H1 (cell line): ENCODE data around the gene B4GALNT3. TPM values are rescaled to one million over a fixed set of nuclear protein-coding genes. Genes with fewer than 3 reads are reported as not detected.

Source experiments
- CTCF ChIA-PET: fragments of 300-600 bp; sonication (Branson Sonifier 250); formaldehyde crosslinking; loops from one replicate; lab custom pipeline; 2021; ENCODE audit not compliant: partially characterized antibody; lab: Charles Lee
- POLR2A ChIA-PET: fragments of 300-600 bp; sonication (Branson Sonifier 250); formaldehyde crosslinking; loops from one replicate; lab custom pipeline; 2021; ENCODE audit warnings: inconsistent platforms; ENCODE audit not compliant: partially characterized antibody; lab: Charles Lee
- DNase-seq, 2 experiments: peaks; one replicate each; pipeline versions ENCODE4 v3.0.0 to v3.0.0-alpha.2; 2010 to 2022; ENCODE audit warnings: low spot score in 2 of 2, low read depth in 1 of 2, mixed read lengths in 1 of 2
- FAIRE-seq: peaks from 2 replicates; lab custom pipeline; 2011; peaks lifted over from hg19 to GRCh38; lab: Jason Lieb, UNC
- H2AFZ ChIP-seq: 2 replicates; pipeline ENCODE4 v1.8.1; 2012; ENCODE audit warnings: low read length, inconsistent platforms
- H2AK5ac ChIP-seq: 2 replicates; pipeline ENCODE4 v1.6.1; 2013; ENCODE audit warnings: low read depth, low read length
- H2BK120ac ChIP-seq: replicated peaks from 2 replicates; pipeline ENCODE3; 2013; ENCODE audit warnings: low read depth, low read length, inconsistent platforms
- H2BK12ac ChIP-seq: 2 replicates; pipeline ENCODE4 v1.6.1; 2013; ENCODE audit warnings: low read depth, low read length
- H2BK15ac ChIP-seq: 2 replicates; pipeline ENCODE4 v1.6.1; 2013; ENCODE audit warnings: low read length
- H2BK20ac ChIP-seq: 2 replicates; pipeline ENCODE4 v1.6.1; 2013; ENCODE audit warnings: low read length
- H2BK5ac ChIP-seq: 2 replicates; pipeline ENCODE4 v1.6.1; 2013; ENCODE audit warnings: low read depth, low read length
- H3K14ac ChIP-seq: 2 replicates; pipeline ENCODE4 v1.6.1; 2013; ENCODE audit warnings: inconsistent platforms; ENCODE audit not compliant: insufficient read length
- H3K18ac ChIP-seq: 2 replicates; pipeline ENCODE4 v1.6.1; 2013; ENCODE audit warnings: low read length; ENCODE audit errors: extremely low read depth
- H3K23ac ChIP-seq: 2 replicates; pipeline ENCODE4 v1.6.1; 2013; ENCODE audit warnings: inconsistent platforms; ENCODE audit not compliant: insufficient read length
- H3K23me2 ChIP-seq: 2 replicates; pipeline ENCODE4 v1.6.1; 2013; ENCODE audit warnings: low read depth, low read length
- H3K27ac ChIP-seq: 2 replicates; pipeline ENCODE4 v1.6.1; 2011; ENCODE audit warnings: low read depth, low read length, inconsistent platforms
- H3K27me3 ChIP-seq, 4 experiments: replicated peaks in 1 of 4; 1 replicate in 1 of 4; 2 replicates in 3 of 4; pipeline versions ENCODE4 v1.6.1 to v1.8.1; 2011 to 2013; ENCODE audit warnings: low read length in 3 of 4, mild to moderate bottlenecking in 3 of 4, inconsistent platforms in 2 of 4, mixed read lengths in 2 of 4, moderate library complexity in 1 of 4; ENCODE audit not compliant: control insufficient read depth in 3 of 4, insufficient read depth in 3 of 4; ENCODE audit errors: extremely low read depth in 1 of 4
- H3K36me3 ChIP-seq, 4 experiments: 2 replicates each; pipeline versions ENCODE4 v1.6.1 to v1.8.1; 2011 to 2013; ENCODE audit warnings: mild to moderate bottlenecking in 4 of 4, low read length in 3 of 4, moderate library complexity in 2 of 4, control low read depth in 1 of 4, inconsistent platforms in 1 of 4; ENCODE audit not compliant: insufficient read depth in 4 of 4, control insufficient read depth in 2 of 4
- H3K4ac ChIP-seq: replicated peaks from 2 replicates; pipeline ENCODE3; 2013; ENCODE audit warnings: low read length, low read depth, mixed read lengths, inconsistent platforms; ENCODE audit not compliant: insufficient read length
- H3K4me1 ChIP-seq, 4 experiments: replicated peaks in 1 of 4; 1 replicate in 1 of 4; 2 replicates in 3 of 4; pipeline versions ENCODE4 v1.6.1 to v1.8.1; 2011 to 2013; ENCODE audit warnings: low read length in 3 of 4, inconsistent platforms in 2 of 4, mixed read lengths in 1 of 4; ENCODE audit not compliant: insufficient read depth in 4 of 4, control insufficient read depth in 3 of 4
- H3K4me2 ChIP-seq, 2 experiments: 2 replicates each; pipeline versions ENCODE4 v1.6.1 to v1.8.1; 2011 to 2013; ENCODE audit warnings: low read depth in 2 of 2, low read length in 2 of 2, control low read depth in 1 of 2, inconsistent platforms in 1 of 2, mild to moderate bottlenecking in 1 of 2; ENCODE audit not compliant: insufficient read depth in 1 of 2
- H3K4me3 ChIP-seq, 4 experiments: fragments of 200-600, 300-600 bp in 1 of 4; sonication (generic), shearing (Covaris generic), sonication (Bioruptor Twin) in 1 of 4; 2 replicates each; pipeline versions ENCODE4 v1.5.1 to v1.8.1; 2011 to 2016; ENCODE audit warnings: low read length in 4 of 4, low read depth in 3 of 4, control low read depth in 2 of 4, inconsistent platforms in 2 of 4, mild to moderate bottlenecking in 2 of 4, mixed read lengths in 1 of 4, moderate library complexity in 1 of 4; ENCODE audit not compliant: insufficient read depth in 2 of 4; ENCODE audit errors: extremely low read depth in 1 of 4
- H3K56ac ChIP-seq: replicated peaks from 2 replicates; pipeline ENCODE3; 2013; ENCODE audit warnings: low read depth, mild to moderate bottlenecking, mixed read lengths, low read length, inconsistent platforms; ENCODE audit not compliant: insufficient read length
- H3K79me1 ChIP-seq: 2 replicates; pipeline ENCODE4 v1.6.1; 2013; ENCODE audit warnings: low read depth, low read length, control low read depth
- H3K79me2 ChIP-seq, 2 experiments: 2 replicates each; pipeline versions ENCODE4 v1.6.1 to v1.8.1; 2012 to 2013; ENCODE audit warnings: low read length in 2 of 2, mild to moderate bottlenecking in 2 of 2, inconsistent platforms in 1 of 2; ENCODE audit not compliant: insufficient read depth in 2 of 2, control insufficient read depth in 1 of 2
- H3K9ac ChIP-seq, 4 experiments: replicated peaks in 1 of 4; 1 replicate in 1 of 4; 2 replicates in 3 of 4; pipeline versions ENCODE4 v1.6.1 to v1.8.1; 2011 to 2013; ENCODE audit warnings: low read depth in 3 of 4, low read length in 3 of 4, control low read depth in 2 of 4, mild to moderate bottlenecking in 2 of 4, moderate library complexity in 2 of 4, inconsistent platforms in 1 of 4; ENCODE audit errors: extremely low read depth in 1 of 4
- H3K9me3 ChIP-seq, 2 experiments: 2 replicates each; pipeline versions ENCODE4 v1.6.1 to v1.8.1; 2012 to 2013; ENCODE audit warnings: mild to moderate bottlenecking in 2 of 2, moderate library complexity in 2 of 2, control low read depth in 1 of 2, inconsistent platforms in 1 of 2, low read depth in 1 of 2, low read length in 1 of 2, mixed read lengths in 1 of 2; ENCODE audit not compliant: insufficient read depth in 2 of 2
- H4K20me1 ChIP-seq, 2 experiments: replicated peaks in 1 of 2; 2 replicates each; pipeline versions ENCODE3 to v1.8.1; 2011 to 2013; ENCODE audit warnings: inconsistent platforms in 2 of 2, low read length in 2 of 2, mild to moderate bottlenecking in 1 of 2; ENCODE audit not compliant: insufficient read depth in 2 of 2, control insufficient read depth in 1 of 2
- H4K5ac ChIP-seq: 2 replicates; pipeline ENCODE4 v1.6.1; 2013; ENCODE audit warnings: low read length, low read depth, mixed read lengths, inconsistent platforms; ENCODE audit not compliant: insufficient read length
- H4K8ac ChIP-seq: 2 replicates; pipeline ENCODE4 v1.8.0; 2013; ENCODE audit warnings: mild to moderate bottlenecking, moderate library complexity, low read length, inconsistent platforms; ENCODE audit not compliant: insufficient read depth; ENCODE audit errors: extremely low read depth
- H4K91ac ChIP-seq: replicated peaks from 2 replicates; pipeline ENCODE3; 2013; ENCODE audit warnings: low read length, mixed read lengths, inconsistent platforms; ENCODE audit not compliant: insufficient read length
- ASH2L ChIP-seq: fragments of 200-600, 300-600 bp; sonication (generic); IDR thresholded peaks from one replicate; pipeline ENCODE4 v1.7.1; 2017; ENCODE audit warnings: low read length
- BACH1 ChIP-seq: IDR thresholded peaks from 2 replicates; pipeline ENCODE4 v1.6.1; 2012; ENCODE audit warnings: low read length, improper control_type of control experiment
- CBX8 ChIP-seq: fragments of 300-800, 300-1000 bp; sonication (generic); IDR thresholded peaks from 2 replicates; pipeline ENCODE4 v1.7.1; 2016; ENCODE audit warnings: low read depth, low read length, borderline replicate concordance
- CTBP2 ChIP-seq: IDR thresholded peaks from 2 replicates; pipeline ENCODE4 v1.7.0; 2011; ENCODE audit warnings: borderline replicate concordance, mild to moderate bottlenecking, moderate library complexity, mixed read lengths, low read length; ENCODE audit not compliant: insufficient read depth, insufficient read length
- EGR1 ChIP-seq: IDR thresholded peaks from 2 replicates; pipeline ENCODE4 v1.6.1; 2011; ENCODE audit warnings: low read depth, low read length, borderline replicate concordance
- GABPA ChIP-seq: IDR thresholded peaks from 2 replicates; pipeline ENCODE4 v1.6.1; 2011; ENCODE audit warnings: mild to moderate bottlenecking, low read length, moderate library complexity, borderline replicate concordance; ENCODE audit not compliant: insufficient read depth
- MAFK ChIP-seq: IDR thresholded peaks from 2 replicates; pipeline ENCODE4 v1.6.1; 2012; ENCODE audit warnings: low read depth, mild to moderate bottlenecking, improper control_type of control experiment, low read length
- POLR2AphosphoS5 ChIP-seq: IDR thresholded peaks from 2 replicates; pipeline ENCODE4 v1.6.1; 2011; ENCODE audit warnings: low read depth, low read length
- RAD21 ChIP-seq, 2 experiments: IDR thresholded peaks in 1 of 2; conservative IDR thresholded peaks in 1 of 2; 2 replicates each; pipeline ENCODE4 v1.6.1; 2011; ENCODE audit warnings: low read depth in 2 of 2, low read length in 2 of 2, improper control_type of control experiment in 1 of 2, inconsistent platforms in 1 of 2, mild to moderate bottlenecking in 1 of 2, moderate library complexity in 1 of 2
- RFX5 ChIP-seq: IDR thresholded peaks from 2 replicates; pipeline ENCODE4 v1.6.1; 2011; ENCODE audit warnings: low read depth, low read length, improper control_type of control experiment, borderline replicate concordance
- SP1 ChIP-seq: IDR thresholded peaks from 2 replicates; pipeline ENCODE4 v1.6.1; 2011; ENCODE audit warnings: low read depth, low read length
- SP4 ChIP-seq: IDR thresholded peaks from 2 replicates; pipeline ENCODE4 v1.6.1; 2012; ENCODE audit warnings: low read length, inconsistent platforms
- SRF ChIP-seq: IDR thresholded peaks from 2 replicates; pipeline ENCODE4 v1.6.1; 2011; ENCODE audit warnings: mild to moderate bottlenecking, low read depth, low read length, moderate library complexity
- TAF7 ChIP-seq: optimal IDR thresholded peaks from 2 replicates; pipeline ENCODE3; 2011; ENCODE audit warnings: low read depth, mild to moderate bottlenecking, inconsistent platforms, low read length, moderate library complexity, borderline replicate concordance
- TEAD4 ChIP-seq: IDR thresholded peaks from 2 replicates; pipeline ENCODE4 v1.6.1; 2012; ENCODE audit warnings: low read depth, low read length, inconsistent platforms, mixed read lengths
- WGBS, 2 experiments: shearing (Covaris generic) in 1 of 2; methylation state at CpG; one replicate each; pipeline versions ENCODE4 v1.1.6 to v1.1.7; 2013 to 2015; ENCODE audit warnings: low lambda C conversion rate in 2 of 2, mixed read lengths in 2 of 2, inconsistent platforms in 1 of 2, low coverage in 1 of 2, missing lambda C conversion rate in 1 of 2; ENCODE audit not compliant: insufficient replicate concordance in 2 of 2, insufficient coverage in 1 of 2, insufficient read length in 1 of 2; ENCODE audit errors: extremely low coverage in 1 of 2, missing lambda C conversion rate in 1 of 2; 5-methylcytosine and 5-hydroxymethylcytosine counted together
- polyA plus RNA-seq, 7 experiments: library from polyadenylated mRNA; depleted of rRNA in 3 of 7; stranded (reverse) in 5 of 7; unstranded in 2 of 7; fragments of >200 nt in 5 of 7; fragments of 200-250 nt in 2 of 7; gene quantifications; 1 replicate in 5 of 7; 2 replicates in 1 of 7; 4 replicates in 1 of 7; pipeline versions ENCODE4 v1.2.1 to v1.2.3, GENCODE V29; 2011 to 2013; ENCODE audit warnings: missing spikeins in 2 of 7, mixed read lengths in 2 of 7
- total RNA-seq: library from RNA; stranded (reverse); fragmentation: NEBNext Ultra II Directional; extraction: Animal tissue kit (Norgen Biotek cat#: 25700); gene quantifications from 2 replicates; pipeline ENCODE4 v1.2.1, GENCODE V29; 2021

The B4GALNT3 gene
- total and polyA plus RNA-seq, 2 of the 8 experiments (the other 6 are each of a cell fraction or from before 2014, with no cell fraction given): 12.5 to 20.3 TPM

DNA sequence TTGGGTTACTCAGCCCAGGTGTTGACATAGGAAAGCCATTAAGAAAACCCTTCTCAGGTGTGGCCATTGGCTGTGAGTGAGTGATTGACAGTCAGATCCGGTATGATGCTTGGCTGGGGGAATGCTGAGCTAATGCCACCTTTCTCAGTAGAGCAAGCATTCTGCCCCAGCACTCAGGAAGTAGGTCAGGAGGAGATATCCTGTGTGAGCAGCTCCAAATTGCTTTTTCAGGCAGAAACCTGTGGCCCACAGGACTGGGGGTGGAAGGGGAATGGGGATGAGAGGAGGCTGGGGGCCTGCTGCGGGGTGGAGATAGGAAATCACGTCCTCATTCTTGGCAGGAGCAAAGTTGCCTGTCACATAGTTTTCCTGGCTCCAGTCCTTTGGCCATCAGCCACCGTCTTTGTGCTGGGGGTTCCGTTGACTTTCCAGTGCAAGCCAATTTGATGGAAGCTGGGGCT lies 147.8 kb downstream of the B4GALNT3 start:
- ChIA-PET CTCF (interaction anchor here (0.8 to 1.6 kb wide), 6 partner anchors 10 to 144 kb away, joined by 3 to 6 read pairs (median 4); no protein-coding TSS in a partner anchor), POLR2A (interaction anchor here (1.2 kb wide), 1 partner anchor 35 kb away, joined by 3 read pairs; no protein-coding TSS in a partner anchor)
- H3K9me3 ChIP-seq: no peaks in the 10 kb centered on the region
- no peak overlapping the region for H3K4ac ChIP-seq
- H3K23ac ChIP-seq: no peak overlapping the region
- no peak for FAIRE-seq
- H3K23me2 ChIP-seq: no peaks in the 10 kb centered on the region
- H2AFZ ChIP-seq: 0 out of 2 replicates have a peak overlapping the region, but pooled peaks have one; percentile 71
- H2AK5ac ChIP-seq: no peak overlapping the region
- H4K5ac ChIP-seq: no peak overlapping the region
- H2BK20ac ChIP-seq: no peak overlapping the region
- H3K56ac ChIP-seq: no peak overlapping the region
- no peaks in the 10 kb centered on the region for H3K27me3 ChIP-seq
- H3K14ac ChIP-seq: no peak overlapping the region
- H3K79me1 ChIP-seq: no peaks in the 10 kb centered on the region
- no peaks in the 10 kb centered on the region for H4K20me1 ChIP-seq
- H3K9ac ChIP-seq: no peak overlapping the region
- H2BK120ac ChIP-seq: no peak overlapping the region
- no peak overlapping the region for H4K91ac ChIP-seq
- H3K18ac ChIP-seq: no peak overlapping the region
- 77% methylated on average over 5 of the region's 5 CpGs; no CpG with 5 or more reads in 1 of the 2 experiments for WGBS, 2 experiments
- no peak overlapping the region for H4K8ac ChIP-seq
- no peaks in the 10 kb centered on the region for H3K36me3 ChIP-seq
- H3K4me3 ChIP-seq: no peak overlapping the region
- H3K79me2 ChIP-seq: no peaks in the 10 kb centered on the region
- no peak overlapping the region for H3K4me2 ChIP-seq
- DNase-seq: no peak
- H3K27ac ChIP-seq: no peak overlapping the region
- no peak overlapping the region for H2BK5ac ChIP-seq
- H2BK15ac ChIP-seq: no peak overlapping the region
- H3K4me1 ChIP-seq: no peaks in the 10 kb centered on the region
- no peak overlapping the region for H2BK12ac ChIP-seq
- TF ChIP-seq GABPA: no peak
- TF ChIP-seq SP1: no peak
- no peak for TF ChIP-seq ASH2L
- no peak for TF ChIP-seq RFX5
- TF ChIP-seq RAD21 (IDR thresholded peaks at IDR 0.05 in 1 of 2, conservative IDR thresholded peaks at IDR 0.05 in 1 of 2; ENCODE audit: low read depth in 2 of 2, low read length in 2 of 2): no peak
- no peak for TF ChIP-seq CTBP2
- no peak for TF ChIP-seq BACH1
- TF ChIP-seq TAF7: no peak
- no peak for TF ChIP-seq EGR1
- TF ChIP-seq MAFK: no peak
- TF ChIP-seq POLR2AphosphoS5: no peak
- no peak for TF ChIP-seq SP4
- TF ChIP-seq SRF: no peak
- no peak for TF ChIP-seq TEAD4
- TF ChIP-seq CBX8: no peak
